HG03280 (cell line): ENCODE data around the gene PRPH.
A peak's percentile ranks its signal among the peaks of the same experiment; 100 is the strongest.

Experiments used
- ATAC-seq: cut with Tn5 transposase; IDR thresholded peaks from one replicate; pipeline ENCODE4 v1.9.1; 2021; ENCODE audit warnings: mild to moderate bottlenecking, moderate library complexity; ENCODE audit not compliant: unreplicated experiment

The PRPH gene

GRCh38 chr12:49345051-49345824, 50.3 kb downstream of the PRPH start:
- no peak for ATAC-seq

DNA sequence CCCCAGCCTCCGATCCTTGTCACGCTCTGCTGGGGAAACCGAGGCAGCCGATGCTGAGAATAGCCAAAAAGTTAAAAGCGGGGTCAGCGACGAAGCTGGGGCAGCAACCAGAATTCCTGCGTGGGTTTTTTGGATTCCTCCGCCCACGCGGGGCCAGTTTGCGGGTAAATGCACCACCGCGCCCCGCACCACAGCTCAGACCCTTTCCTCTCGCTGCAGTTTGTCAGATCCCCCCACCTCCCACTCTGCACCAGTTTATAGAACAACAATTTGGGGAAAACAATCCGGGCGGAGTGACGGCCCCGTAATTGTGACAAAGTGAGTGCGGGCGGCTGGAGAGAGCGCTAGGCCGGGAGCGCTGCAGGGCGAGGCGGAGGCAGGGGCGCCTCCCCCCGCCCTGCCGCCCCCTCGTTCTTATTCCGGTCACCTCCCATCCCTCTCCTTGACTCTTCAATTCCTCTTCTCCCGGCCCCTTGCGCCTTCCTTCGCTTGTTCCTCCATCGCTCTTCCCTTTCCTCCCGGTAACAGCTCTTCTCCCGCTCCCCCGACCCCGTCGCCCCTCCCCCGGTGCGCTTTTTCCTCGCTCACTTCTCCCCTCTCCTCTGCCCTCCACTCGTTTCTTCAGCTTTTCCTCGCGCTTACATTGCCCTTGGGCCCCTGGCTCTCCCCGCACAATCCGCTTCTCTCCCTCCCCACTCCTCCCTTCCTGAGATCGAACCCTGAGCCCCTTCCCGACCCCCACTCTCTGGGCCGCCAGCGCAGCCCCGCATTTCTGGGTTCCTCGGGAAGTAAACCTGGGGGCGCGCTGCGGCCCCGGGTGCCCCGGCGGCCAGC, 51.1 kb downstream of the PRPH start:
- ATAC-seq = no peak

GRCh38 chr12:49346659-49347310, 51.8 kb downstream of the PRPH start, which contains the start of gene DNAJC22:
Gene DNAJC22, plus strand, starts transcription at chr12:49346888. Its CDS starts 1,985 bp downstream, at chr12:49348873.
- no peak for ATAC-seq

GRCh38 chr12:49347311-49348193, 52.6 kb downstream of the PRPH start:
- ATAC-seq = peak; percentile 66
